Ramos (cell line): ENCODE measurements around the gene TBC1D2B.
"Not testable (repeated sequence)": the region's sequence is repeated elsewhere in the genome, so short reads cannot be mapped to it uniquely, and the experiment has no call there.

Experiments used
- in situ Hi-C: fragments of 300-500 bp; cut with MboI; formaldehyde crosslinking; loops from one replicate; pipeline ENCODE4 v1.14.3; 2022; ENCODE audit warnings: low sequenced_read_pairs; ENCODE audit not compliant: unreplicated experiment

Gene TBC1D2B

DNA sequence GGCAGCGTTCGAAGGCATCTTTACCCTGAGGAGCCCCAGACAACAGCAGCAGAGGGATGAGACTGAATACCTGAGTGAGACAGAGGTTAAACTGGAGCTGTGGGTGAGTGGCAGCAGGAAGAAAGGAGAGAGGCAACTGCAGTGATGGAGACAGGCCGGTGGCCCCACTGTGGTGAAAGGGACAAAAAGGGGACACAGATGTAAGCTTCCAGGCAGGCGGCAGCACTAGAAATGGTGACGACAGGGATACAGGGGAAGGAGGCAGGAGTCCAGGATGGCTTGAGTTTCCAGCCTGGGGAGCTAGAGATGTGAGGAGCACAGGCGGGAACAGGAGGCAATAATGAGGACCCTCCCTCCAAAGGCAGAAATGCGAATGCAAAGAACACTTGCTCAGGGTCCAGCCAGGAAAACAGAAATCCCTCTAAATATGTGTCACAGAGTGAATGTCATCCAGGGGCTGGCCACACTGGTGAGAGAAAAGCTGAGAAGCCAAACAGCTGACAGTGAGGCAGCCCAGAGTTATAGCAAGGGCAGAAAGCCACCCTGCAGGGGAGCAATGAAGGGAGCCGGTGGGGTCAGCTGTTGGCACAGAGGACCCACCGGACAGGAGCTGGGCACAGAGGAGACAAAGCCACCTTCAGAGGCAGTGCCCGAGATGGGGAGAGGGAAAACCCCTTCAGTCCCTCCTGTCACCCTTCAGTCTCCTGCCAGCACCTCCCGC, 70.1 kb downstream of the TBC1D2B start:
- in situ Hi-C loops = loop anchor here (5.0 kb wide), 1 partner anchor 95 kb away; no protein-coding TSS in a partner anchor

DNA sequence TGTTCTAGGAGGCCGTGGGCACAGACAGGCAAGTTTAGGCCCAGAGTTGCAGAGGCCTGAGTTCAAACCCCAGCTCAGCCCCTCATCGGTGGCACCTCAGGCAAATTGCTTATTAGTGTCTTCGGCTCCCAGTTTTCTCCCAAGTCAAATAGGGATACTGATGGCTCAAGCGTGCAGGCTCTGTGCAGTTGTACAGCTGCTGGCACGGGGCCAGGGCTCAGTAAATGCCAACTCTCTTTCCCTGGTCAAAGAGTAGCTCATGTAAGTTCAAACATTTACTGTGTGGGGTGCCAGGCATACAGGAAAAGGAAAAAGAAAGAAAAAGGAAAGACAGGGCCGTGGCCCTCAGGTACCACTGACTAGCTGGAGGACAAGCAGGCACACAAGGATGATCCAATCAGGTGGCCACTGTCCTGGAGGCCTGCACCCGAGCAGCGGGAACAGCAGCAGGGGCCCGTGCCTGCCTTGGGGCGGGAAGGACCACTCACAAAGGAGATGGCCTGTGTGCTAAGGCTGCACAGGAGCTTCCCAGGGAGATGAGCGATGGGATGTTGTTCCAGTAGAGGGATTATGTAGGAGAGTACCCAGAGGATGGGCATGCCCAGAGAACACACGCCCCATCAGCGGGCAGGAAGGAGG, 70.8 kb downstream of the TBC1D2B start:
- in situ Hi-C loops = loop anchor here (5.0 kb wide), 1 partner anchor 96 kb away; no protein-coding TSS in a partner anchor

DNA sequence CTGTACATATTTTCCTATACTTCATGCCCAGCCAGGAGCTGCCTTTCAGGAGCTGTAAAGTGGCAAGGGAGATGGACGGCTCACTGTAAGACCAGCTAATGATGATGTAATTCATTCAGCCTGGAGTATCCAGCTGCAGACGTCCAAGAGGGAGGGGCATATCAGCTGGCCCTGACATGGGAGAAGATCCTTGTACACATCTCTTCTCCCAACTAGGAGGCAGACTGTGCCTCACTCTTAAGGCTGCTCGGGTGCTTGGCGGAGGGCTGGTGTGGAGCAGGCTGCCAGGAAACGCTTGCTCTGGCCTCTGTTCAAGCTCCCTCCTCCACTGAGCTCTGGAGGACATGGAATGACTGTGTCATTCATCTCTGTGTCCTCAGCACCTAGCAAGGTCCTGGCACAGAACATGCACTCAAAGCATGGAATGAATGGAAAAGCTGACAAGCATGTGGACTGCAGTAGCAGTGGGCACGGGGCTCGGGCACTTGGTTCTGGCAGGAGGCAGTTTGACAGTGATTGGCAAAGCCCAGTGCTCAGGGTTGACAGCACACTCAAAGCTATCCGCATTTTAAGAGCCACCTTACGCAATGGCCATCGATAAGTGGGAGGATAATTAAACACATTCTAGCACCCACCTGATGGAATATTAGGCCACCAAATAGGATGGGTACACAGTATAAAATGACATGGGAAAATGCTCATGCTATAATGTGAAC, 72.4 kb downstream of the TBC1D2B start:
- in situ Hi-C loops = loop anchor here (5.0 kb wide), 1 partner anchor 97 kb away; no protein-coding TSS in a partner anchor

DNA sequence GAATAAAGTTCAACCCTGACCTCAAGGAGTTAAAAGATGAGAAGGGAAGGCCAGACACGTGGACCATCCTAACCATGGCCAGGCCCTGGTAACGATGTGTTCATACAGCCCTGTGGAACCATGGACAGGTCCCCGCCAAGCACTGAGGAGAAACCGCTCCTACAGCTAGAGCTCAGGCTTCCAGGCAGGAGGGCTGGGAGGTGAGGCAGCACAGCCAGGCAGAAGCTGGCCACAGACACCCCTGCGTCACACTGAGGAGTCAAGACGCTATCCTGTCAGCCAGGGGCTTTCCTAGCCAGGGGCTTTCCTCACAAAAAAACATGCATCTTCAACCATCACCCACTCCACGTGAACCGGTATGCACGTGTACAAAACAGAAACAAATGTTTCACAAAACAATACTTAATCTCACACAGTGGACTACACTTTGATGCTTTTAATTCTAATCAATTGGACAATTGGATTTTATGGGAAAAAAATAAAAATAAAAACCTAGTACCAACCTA, 73.2 kb downstream of the TBC1D2B start:
- in situ Hi-C loops = no loop called here

DNA sequence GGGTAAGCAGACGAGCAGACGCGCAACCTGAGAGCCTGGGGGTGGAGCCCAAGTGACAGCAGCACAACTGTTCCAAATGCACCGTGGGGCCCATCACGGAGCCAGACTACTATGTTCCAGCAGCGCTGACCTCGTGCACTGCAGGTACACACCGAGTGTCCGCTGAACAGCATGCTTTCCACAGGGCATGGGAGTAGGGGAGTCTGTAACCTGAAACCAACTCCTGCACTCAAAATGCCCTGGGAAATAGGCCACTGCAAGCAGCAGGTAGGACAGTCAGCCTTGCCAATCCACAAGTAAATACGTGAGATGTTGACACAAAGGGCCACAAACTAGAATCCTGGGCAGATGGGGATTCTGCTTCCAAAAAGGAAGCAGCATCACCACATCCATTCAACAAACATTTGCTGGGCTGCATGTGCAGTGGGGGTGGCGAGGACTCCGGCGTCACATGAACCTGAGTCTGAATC, 73.9 kb downstream of the TBC1D2B start:
- in situ Hi-C loops = no loop called here

DNA sequence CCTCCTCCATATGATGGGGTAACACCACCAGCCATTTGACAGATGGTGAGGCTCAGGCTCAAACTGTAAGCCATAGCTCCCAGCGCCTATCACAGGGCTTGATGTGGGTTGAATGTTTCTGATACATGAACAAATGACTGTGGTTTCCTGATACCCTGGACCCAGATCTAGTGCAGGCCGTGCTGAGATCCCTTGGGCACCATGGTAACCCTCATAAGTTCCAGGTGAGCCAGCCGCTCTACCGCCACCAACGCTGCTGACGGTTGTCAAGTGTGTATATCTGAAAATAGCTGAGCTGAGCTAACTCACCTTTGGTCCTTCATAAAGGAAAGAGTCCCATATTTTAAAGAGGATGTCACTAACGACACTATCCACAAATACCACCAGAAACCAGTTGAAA, 74.5 kb downstream of the TBC1D2B start:
- in situ Hi-C loops = no loop called here

DNA sequence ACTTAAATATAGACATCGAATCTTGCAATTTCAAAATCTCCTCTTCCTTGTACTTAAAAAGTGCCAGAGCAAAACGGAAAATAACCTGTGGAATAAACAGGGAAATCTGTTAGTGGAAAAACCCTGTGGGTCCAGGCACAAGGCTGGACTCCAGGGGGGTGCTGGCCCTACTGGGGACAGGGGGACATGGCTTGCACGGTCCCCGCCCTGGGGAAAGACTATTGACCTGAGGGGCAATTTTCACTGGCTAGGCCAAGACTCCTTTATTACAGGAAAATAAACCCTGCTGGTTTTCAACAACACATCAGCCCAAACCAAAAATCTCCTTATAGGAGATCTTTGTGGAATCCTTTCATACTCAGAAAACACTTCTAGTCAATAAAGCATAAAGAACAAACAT, 75.9 kb downstream of the TBC1D2B start:
- in situ Hi-C loops = no loop called here

DNA sequence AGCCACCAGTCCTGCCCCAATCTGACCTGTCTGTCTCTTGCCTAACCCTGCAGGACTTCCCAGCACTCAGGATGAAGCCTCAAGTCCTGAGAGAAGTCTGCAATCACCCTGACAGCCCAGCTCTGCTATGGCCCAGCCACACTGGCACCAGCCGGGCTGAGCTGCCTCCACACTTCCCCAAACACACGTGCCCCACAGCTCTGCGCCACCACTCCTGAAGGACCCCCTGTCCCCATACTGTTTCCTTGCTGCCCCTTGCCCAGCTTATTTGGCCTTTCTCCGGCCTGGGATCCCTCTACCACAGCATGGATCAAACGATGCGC, 76.6 kb downstream of the TBC1D2B start:
- in situ Hi-C loops = no loop called here

DNA sequence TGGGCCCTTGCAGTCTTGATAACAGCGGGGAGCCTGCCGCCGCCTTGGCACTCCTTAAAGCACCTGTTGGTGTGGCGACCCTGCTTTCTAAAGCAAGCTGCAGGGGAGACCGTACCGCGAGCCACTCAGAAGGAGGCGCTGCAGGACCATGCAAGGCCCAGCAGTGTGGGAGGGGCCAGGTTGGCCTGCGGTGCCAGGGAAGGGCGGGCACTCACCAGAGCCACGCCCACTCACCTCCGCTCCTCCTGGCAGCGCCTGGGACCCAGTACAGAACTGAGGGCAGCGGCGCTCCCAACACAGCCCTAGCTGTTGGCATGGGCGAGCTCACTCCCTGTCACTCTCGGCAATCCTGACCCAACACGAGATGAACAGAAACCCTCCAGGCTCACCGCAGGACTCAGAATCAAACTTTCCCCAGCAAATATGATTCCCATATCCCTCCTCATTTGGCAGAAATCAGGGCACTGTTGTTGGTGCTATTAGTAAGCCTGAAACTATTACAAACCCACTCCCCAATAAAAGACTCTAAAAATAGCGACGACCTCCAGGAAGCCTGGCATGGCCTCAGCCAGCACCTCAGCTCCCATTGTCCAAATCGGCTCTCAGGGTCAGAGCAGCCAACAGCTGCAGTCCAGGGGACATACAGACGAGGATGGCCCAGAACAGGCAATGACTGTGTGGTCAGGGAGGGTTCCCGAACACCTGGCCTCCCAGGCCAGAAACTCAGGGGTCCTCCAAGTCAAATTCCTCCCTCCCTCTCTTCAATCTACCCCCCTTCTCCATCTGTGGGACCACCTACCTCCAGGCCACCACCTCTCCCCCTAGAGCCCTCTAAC, 77.2 kb downstream of the TBC1D2B start:
- in situ Hi-C loops = no loop called here

DNA sequence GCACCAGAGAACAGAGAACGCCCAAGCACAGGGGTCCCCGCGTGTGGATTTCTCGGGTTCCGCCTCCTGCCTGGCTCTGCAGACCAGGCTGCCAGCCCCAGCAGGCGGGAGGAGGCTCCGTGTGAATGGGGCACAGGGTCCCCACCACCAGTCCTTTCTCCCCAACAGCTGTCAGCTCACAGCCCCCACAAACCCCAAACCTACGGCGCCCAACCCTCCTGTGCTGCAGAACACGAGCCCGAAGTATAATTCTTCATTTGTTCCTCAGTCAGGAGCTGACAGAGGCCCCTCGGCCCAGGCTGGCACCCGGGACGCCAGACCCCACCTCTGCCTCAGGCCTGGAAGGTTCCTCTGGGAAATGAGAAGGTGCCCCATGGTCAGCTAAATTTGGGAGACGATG, 78.0 kb downstream of the TBC1D2B start:
- in situ Hi-C loops = no loop called here

DNA sequence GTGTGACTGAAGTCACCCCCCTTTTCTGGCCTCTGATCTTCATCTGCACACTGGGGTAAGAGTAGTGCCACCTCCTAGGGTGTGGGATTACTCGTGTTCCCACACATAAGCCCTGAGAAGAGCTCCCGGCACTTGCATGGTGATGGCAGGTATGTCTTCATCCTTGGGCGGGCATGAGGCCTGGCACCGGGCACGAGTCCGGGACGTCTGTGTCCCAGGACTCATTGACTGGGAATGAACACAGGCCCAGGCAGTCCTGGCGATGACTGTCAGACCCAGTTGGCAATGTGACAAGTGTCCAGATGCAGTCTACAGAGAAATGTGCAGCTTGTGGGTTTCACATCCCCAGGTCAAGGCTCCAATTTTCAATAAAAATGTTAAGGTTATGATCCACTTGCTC, 78.9 kb downstream of the TBC1D2B start:
- in situ Hi-C loops = no loop called here

DNA sequence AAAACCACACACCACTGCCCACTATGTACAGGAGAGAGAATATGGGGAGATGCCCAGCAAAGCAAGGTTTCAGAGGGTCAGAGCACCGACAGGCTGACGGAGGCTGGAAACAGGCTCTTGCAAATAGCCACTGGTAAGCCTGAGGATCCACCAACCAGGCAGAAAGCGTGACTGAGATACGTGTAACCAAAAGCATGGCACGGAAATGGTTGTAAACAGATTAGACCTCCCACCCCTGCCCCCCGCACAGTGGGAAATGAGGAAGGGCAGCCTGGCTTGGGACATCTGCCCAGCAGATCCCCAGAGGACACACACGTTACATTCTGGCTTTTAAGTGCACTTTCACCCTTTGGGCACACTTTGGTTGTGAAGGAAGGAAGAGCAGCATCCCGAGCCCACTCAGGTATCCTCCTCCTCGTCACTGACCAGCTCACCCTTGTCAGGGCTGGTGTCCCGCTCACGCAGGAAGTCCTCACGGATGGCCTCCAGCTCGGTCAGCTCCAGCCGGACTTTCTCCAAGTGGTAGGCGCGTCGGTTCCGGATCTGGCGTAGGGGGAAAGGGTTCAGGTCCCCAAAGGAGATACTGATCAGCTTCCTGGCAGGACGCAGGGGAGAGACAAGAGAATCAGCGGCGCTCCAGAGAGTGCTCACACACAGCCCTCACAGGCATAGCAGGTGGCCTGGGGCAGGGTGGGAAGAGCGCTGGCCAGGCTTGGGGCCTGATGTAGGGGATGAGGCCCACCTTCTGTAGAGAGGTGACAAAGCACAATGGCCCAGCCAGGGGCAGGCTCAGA, 79.6 kb downstream of the TBC1D2B start:
- in situ Hi-C loops = not testable (repeated sequence)

DNA sequence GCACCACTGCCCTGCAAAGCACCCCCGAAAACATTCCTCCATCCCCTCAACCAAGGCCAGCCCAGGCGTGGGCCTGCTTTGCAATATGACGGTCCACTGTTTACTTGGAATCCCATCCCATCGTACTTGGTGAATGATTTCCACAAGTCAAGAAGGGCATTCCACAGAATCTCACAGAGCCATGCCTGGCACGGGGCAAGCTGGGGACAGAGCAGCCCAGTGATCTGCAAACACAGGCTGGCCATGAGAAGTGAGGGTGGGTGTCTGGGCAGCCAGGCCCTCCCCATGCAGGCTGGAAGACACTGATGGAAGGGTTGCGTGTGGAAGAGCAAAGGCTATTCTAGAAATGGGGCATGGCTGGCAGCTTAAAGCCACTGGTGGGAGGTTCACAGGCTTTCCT, 80.3 kb downstream of the TBC1D2B start:
- in situ Hi-C loops = not testable (repeated sequence)

DNA sequence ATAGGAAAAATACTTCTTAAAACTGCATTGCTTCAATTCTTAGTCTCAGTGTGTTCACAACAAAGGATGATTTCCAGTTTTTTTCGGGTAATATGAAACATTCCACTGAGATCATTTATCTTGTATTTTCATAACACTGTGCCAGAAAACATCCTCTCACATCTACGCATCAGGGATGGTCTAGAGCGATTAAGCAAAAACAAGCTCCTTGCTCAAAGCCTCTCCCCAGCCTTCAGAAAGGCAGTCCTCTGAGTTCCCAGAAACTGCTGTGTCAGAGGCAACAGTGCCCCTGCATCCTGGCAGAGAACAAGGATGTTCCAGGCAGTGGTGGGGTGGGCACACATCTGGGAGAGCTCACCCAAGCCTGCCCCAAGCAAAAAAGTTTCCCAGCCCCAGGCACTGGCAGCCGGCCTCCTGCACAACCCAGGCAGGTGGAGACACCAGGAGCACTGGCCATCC, 80.8 kb downstream of the TBC1D2B start:
- in situ Hi-C loops = not testable (repeated sequence)

DNA sequence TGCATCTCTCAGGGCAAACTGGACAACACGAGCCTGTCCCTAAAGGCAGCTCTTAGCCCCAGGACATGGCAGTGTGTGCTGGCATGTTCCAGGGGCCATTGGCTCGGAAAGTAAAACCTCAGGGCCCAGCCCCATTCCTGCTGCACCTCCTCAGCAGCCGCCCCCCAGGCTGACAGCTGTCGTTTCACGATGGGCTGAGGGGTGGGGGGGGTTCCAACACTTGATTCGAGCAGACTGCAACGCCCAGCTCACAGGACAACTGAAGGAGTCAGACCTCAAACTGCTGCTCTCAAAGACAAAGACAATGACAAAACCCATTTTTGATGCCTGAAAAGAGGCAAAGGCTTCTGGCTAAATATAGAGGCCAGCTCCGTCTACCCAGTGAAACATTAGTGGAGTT, 81.3 kb downstream of the TBC1D2B start:
- in situ Hi-C loops = not testable (repeated sequence)

DNA sequence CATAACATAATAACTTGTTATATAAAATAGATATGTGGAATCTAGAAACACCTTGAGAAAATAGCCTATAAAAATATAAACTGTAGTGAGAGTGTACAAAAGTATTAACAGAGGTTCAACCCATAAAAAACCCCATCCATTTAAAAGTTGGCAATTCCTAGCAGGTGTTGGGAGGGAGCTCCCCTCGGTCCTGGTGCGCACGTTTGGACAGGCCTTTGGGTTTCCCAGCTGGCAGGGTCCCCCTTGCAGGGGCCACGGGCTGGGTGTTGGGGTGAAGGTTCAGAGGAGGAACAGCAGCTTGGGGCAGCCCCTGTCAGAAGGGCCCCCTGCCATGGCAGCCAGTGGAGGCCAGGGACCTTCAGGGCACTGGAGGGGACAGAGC, 82.0 kb downstream of the TBC1D2B start:
- in situ Hi-C loops = not testable (repeated sequence)

DNA sequence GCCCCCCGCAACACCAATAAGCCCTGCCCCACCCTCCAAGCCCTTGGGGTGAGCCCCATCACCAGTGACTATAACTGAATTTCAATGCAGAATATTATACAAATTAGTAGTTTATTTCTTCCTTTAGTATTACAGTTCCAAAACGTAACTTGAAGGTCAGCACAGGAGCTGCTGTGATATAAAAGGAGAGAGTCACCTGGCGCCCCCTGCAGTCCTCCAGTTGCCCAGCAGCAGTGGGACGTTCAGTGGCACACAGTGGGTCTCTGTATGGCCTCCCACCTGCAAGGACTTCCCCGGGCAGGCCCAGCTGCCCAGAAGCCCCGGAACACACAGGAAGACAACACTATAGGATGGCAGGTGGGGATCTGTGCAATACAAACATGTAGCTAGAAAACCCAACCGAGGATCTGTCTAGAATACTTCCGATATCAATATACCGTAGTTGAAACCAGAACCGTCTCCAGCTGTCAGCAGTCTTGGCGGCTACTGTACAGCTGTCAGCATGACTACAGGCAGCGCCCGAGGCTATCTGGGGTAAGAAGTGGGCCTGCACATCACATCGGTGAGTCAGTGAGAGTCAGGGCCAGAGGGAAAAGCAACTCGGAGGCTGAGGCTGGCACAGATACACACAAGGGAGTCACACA, 82.5 kb downstream of the TBC1D2B start:
- in situ Hi-C loops = not testable (repeated sequence)

DNA sequence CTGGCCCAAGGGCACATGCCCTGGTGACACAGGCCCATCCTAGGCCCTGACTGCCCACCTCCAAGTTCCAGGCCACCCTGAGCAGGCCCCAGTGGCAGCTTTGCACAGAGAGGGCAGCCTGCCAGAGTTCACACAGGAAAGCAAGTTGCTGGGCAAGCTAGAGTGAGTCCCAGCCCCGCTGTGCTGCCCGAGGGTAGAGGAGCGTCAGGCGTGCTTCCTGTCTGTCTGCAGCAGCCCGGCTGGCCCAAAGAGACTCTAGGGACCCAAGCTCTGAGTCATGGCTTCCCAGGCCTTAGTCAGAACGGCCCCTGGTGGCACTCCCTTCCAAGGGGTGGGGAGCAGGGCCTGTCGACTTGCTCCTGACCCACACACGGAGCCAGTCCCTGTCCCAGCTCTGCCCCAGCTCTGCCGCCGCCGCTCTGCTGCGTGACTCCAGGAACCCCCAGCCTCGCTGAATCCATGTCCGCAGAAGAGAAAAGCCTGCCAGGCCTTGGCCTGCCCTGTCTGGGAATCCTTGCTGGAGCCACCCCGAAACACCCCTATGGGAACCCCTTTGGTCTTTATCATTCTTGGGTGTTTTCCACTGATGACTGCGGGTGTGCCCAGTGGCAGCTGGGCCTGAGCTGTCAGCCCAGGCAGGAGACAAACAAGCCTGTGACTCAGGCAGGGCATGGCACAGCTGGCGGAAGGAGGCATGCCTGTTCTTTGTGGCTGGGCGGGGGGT, 83.4 kb downstream of the TBC1D2B start:
- in situ Hi-C loops = not testable (repeated sequence)
